Gastrocnemius medialis (tissue), 4 donors: Measurements from ENCODE around the gene NEO1. TPM values are rescaled to one million over a fixed set of nuclear protein-coding genes. Genes with fewer than 3 reads are reported as not detected.

ENCODE experiments used
- ATAC-seq, 2 donors: fragments of 150-250 bp; one replicate each; pipeline ENCODE4 v1.9.1; 2016
- DNase-seq, 2 donors: peaks; one replicate each; pipeline ENCODE4 v3.0.0-alpha.2; 2019
- H3K27ac ChIP-seq, 4 donors: fragments of 200-600 bp; sonication (generic); 1 replicate in 1 of 4; 2 replicates in 3 of 4; pipeline ENCODE4 v1.5.1; 2016 to 2018; ENCODE audit warnings: mild to moderate bottlenecking in 2 of 4, moderate library complexity in 1 of 4
- H3K27me3 ChIP-seq, 3 donors: fragments of 200-600 bp; sonication (generic) in 2 of 3; 1 replicate in 1 of 3; 2 replicates in 2 of 3; pipeline versions ENCODE4 v1.5.1 to v1.6.0; 2016 to 2019; ENCODE audit warnings: mild to moderate bottlenecking in 1 of 3, moderate library complexity in 1 of 3
- H3K36me3 ChIP-seq, 2 donors: fragments of 200-600 bp; sonication (generic) in 1 of 2; one replicate each; pipeline ENCODE4 v1.5.1; 2017 to 2018
- H3K4me1 ChIP-seq, 2 donors: fragments of 200-600 bp; sonication (generic) in 1 of 2; one replicate each; pipeline ENCODE4 v1.5.1; 2016 to 2017; ENCODE audit warnings: mild to moderate bottlenecking in 2 of 2
- H3K4me3 ChIP-seq, 4 donors: fragments of 200-600 bp; sonication (generic) in 3 of 4; 1 replicate in 1 of 4; 2 replicates in 3 of 4; pipeline ENCODE4 v1.5.1; 2016 to 2019; ENCODE audit warnings: mild to moderate bottlenecking in 2 of 4
- H3K9me3 ChIP-seq, 3 donors: fragments of 200-600 bp; sonication (generic) in 2 of 3; 1 replicate in 1 of 3; 2 replicates in 2 of 3; pipeline ENCODE4 v1.5.1; 2016 to 2019
- POLR2A ChIP-seq, 2 donors: fragments of 450-650 bp; IDR thresholded peaks; one replicate each; pipeline ENCODE4 v1.6.1; 2017; ENCODE audit warnings: antibody characterized with exemption in 2 of 2, mild to moderate bottlenecking in 2 of 2, moderate library complexity in 2 of 2
- in situ Hi-C, 4 donors: fragments of 200-750 bp; cut with MboI; loops; one replicate each; pipeline versions ENCODE4 v1.15.0 to v1.8.0; 2017; ENCODE audit warnings: low sequenced_read_pairs in 4 of 4
- intact Hi-C: fragments of 100-400 bp; cut with DNase I; formaldehyde crosslinking; loops from one replicate; pipeline ENCODE4 v1.15.1; 2023; ENCODE audit warnings: low total_unique reads
- total RNA-seq, 4 donors: library from RNA; depleted of rRNA; stranded (reverse); fragments of >200 nt; gene quantifications; one replicate each; pipeline versions ENCODE4 v1.1.0 to v1.2.3, GENCODE V29; 2016
- TF ChIP-seq, protein P1 (sequence below), 5 experiments: fragments of 450-650 bp in 3 of 5; fragments of 200-600 bp in 2 of 5; sonication (generic) in 2 of 5; IDR thresholded peaks in 4 of 5; conservative IDR thresholded peaks in 1 of 5; 1 replicate in 4 of 5; 2 replicates in 1 of 5; pipeline ENCODE4 v1.5.1; 2016 to 2019; ENCODE audit warnings: antibody characterized with exemption in 5 of 5, mild to moderate bottlenecking in 3 of 5, moderate library complexity in 3 of 5

NEO1 gene
- total RNA-seq, 4 donors from 2014 or later = 13.8 to 32.0 (median 20.3) TPM

- intact Hi-C loops (no loop called here), in situ Hi-C loops (no loop called here)
- ATAC-seq (peak in 1 of 2 donors; percentile 62), DNase-seq (no peak)
- TF ChIP-seq, protein P1, sequence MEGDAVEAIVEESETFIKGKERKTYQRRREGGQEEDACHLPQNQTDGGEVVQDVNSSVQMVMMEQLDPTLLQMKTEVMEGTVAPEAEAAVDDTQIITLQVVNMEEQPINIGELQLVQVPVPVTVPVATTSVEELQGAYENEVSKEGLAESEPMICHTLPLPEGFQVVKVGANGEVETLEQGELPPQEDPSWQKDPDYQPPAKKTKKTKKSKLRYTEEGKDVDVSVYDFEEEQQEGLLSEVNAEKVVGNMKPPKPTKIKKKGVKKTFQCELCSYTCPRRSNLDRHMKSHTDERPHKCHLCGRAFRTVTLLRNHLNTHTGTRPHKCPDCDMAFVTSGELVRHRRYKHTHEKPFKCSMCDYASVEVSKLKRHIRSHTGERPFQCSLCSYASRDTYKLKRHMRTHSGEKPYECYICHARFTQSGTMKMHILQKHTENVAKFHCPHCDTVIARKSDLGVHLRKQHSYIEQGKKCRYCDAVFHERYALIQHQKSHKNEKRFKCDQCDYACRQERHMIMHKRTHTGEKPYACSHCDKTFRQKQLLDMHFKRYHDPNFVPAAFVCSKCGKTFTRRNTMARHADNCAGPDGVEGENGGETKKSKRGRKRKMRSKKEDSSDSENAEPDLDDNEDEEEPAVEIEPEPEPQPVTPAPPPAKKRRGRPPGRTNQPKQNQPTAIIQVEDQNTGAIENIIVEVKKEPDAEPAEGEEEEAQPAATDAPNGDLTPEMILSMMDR (IDR thresholded peaks at IDR 0.05 in 4 of 5, conservative IDR thresholded peaks at IDR 0.05 in 1 of 5) = peak; percentile 27 to 67 (median 48)
- no peak for TF ChIP-seq POLR2A (IDR thresholded peaks at IDR 0.05)
- no peak overlapping the region for H3K4me3 ChIP-seq
- peaks cover 0 to 26% of the 10 kb centered on the region in 2 donors for H3K36me3 ChIP-seq
- H3K9me3 ChIP-seq = no peaks in the 10 kb centered on the region
- H3K4me1 ChIP-seq = no peaks in the 10 kb centered on the region
- H3K27me3 ChIP-seq = no peaks in the 10 kb centered on the region
- H3K27ac ChIP-seq = no peak overlapping the region
These were observed 75.2 kb downstream of the NEO1 start for GRCh38 chr15:73127302-73127936.

DNA sequence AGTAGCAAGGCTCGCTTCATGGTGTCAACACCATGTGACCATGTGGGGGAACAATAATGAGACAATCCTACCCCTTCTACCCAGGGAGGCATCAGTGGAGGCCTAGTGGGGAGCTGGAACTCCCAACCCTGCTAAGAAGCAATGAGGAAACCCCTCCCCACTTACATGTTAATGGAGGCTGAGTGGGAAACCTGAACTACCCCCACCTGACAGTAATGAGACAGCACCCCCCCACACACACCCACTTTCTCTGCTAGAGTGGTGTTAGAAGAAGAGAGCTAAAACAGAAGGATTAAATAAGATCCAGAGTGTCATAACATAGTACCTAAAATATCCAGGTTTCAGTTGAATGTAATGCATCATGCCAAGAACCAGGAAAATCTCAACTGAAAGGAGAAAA lies 78.6 kb downstream of the NEO1 start:
- Histone ChIP-seq H3K9me3 (no peaks in the 10 kb centered on the region), H3K4me1 (no peaks in the 10 kb centered on the region), H3K27ac (no peak overlapping the region), H3K4me3 (no peak overlapping the region), H3K36me3 (peaks cover 0 to 26% of the 10 kb centered on the region in 2 donors), H3K27me3 (no peaks in the 10 kb centered on the region)
- intact Hi-C loops (no loop called here), in situ Hi-C loops (no loop called here)
- DNase-seq (no peak), ATAC-seq (no peak)
- TF ChIP-seq, protein P1 (IDR thresholded peaks at IDR 0.05 in 4 of 5, conservative IDR thresholded peaks at IDR 0.05 in 1 of 5) = no peak
- TF ChIP-seq POLR2A (IDR thresholded peaks at IDR 0.05) = no peak

- Histone ChIP-seq H3K4me3 (no peak overlapping the region), H3K27ac (no peak overlapping the region), H3K4me1 (peaks cover 0 to 2% of the 10 kb centered on the region in 2 donors), H3K36me3 (peaks cover 0 to 3% of the 10 kb centered on the region in 2 donors), H3K9me3 (no peaks in the 10 kb centered on the region), H3K27me3 (no peaks in the 10 kb centered on the region)
- in situ Hi-C loops = no loop called here
- no peak for ATAC-seq
- intact Hi-C loops = no loop called here
- no peak for TF ChIP-seq POLR2A (IDR thresholded peaks at IDR 0.05)
- TF ChIP-seq, protein P1 (IDR thresholded peaks at IDR 0.05 in 4 of 5, conservative IDR thresholded peaks at IDR 0.05 in 1 of 5) = no peak
- DNase-seq = no peak
These were observed 81.9 kb downstream of the NEO1 start for GRCh38 chr15:73134196-73134595.

GRCh38 chr15:73139041-73139743 lies 86.9 kb downstream of the NEO1 start:
- intact Hi-C loops = no loop called here
- ATAC-seq (no peak), DNase-seq (no peak)
- H3K4me1 ChIP-seq = peaks cover 0 to 3% of the 10 kb centered on the region in 2 donors
- no peak overlapping the region for H3K4me3 ChIP-seq
- in situ Hi-C loops = no loop called here
- peaks cover 0 to 4% of the 10 kb centered on the region in 2 donors for H3K36me3 ChIP-seq
- no peak overlapping the region for H3K27ac ChIP-seq
- H3K9me3 ChIP-seq = no peaks in the 10 kb centered on the region
- no peaks in the 10 kb centered on the region for H3K27me3 ChIP-seq
- TF ChIP-seq POLR2A (IDR thresholded peaks at IDR 0.05) = no peak
- TF ChIP-seq, protein P1 (IDR thresholded peaks at IDR 0.05 in 4 of 5, conservative IDR thresholded peaks at IDR 0.05 in 1 of 5) = no peak
